HEK293 (cell line): ENCODE data around the gene IRS1.

Source experiments
- CTCF ChIA-PET: fragments of 350-600 bp; formaldehyde crosslinking; extraction: SDS; loops from one replicate; lab custom pipeline; 2021; ENCODE audit warnings: antibody characterized with exemption; lab: Yijun Ruan, JAX
- POLR2A ChIA-PET: fragments of 300-600 bp; formaldehyde crosslinking; extraction: SDS; loops from one replicate; lab custom pipeline; 2020; ENCODE audit warnings: antibody characterized with exemption, inconsistent platforms; lab: Yijun Ruan, JAX
- H3K27ac ChIP-seq: fragments of 200-500 bp; sonication (Bioruptor generic); 2 replicates; pipeline ENCODE4 v1.5.1; 2014; ENCODE audit warnings: low read depth, low read length, control low read depth, inconsistent platforms; ENCODE audit errors: extremely low read depth
- H3K36me3 ChIP-seq, 2 experiments: fragments of 200-500 bp in 1 of 2; sonication (Bioruptor generic) in 1 of 2; 1 replicate in 1 of 2; 2 replicates in 1 of 2; pipeline ENCODE4 v1.5.1; 2014 to 2017; ENCODE audit warnings: inconsistent platforms in 2 of 2, low read length in 2 of 2; ENCODE audit not compliant: control insufficient read depth in 2 of 2, insufficient read depth in 1 of 2
- H3K4me1 ChIP-seq: fragments of 200-500 bp; sonication (Bioruptor generic); 2 replicates; pipeline ENCODE4 v1.5.1; 2014; ENCODE audit warnings: mild to moderate bottlenecking, low read length, inconsistent platforms; ENCODE audit not compliant: control insufficient read depth, insufficient read depth
- H3K4me3 ChIP-seq: 2 replicates; pipeline ENCODE4 v1.5.1; 2011; ENCODE audit warnings: low read depth, mild to moderate bottlenecking, control low read depth, low read length, moderate library complexity
- H3K9me3 ChIP-seq: fragments of 200-500 bp; sonication (Bioruptor generic); 2 replicates; pipeline ENCODE4 v1.5.1; 2014; ENCODE audit warnings: low read depth, low read length, inconsistent platforms; ENCODE audit not compliant: control insufficient read depth, insufficient read depth
- EGR2 ChIP-seq: fragments of 450-650 bp; formaldehyde crosslinking; IDR thresholded peaks from 2 replicates; pipeline ENCODE4 v1.5.1; 2016; ENCODE audit warnings: low read depth, missing biosample characterization, missing genetic modification characterization
- MZF1 ChIP-seq: fragments of 450-650 bp; formaldehyde crosslinking; IDR thresholded peaks from 2 replicates; pipeline ENCODE4 v1.5.1; 2017; ENCODE audit warnings: missing biosample characterization, missing genetic modification characterization, borderline replicate concordance
- WT1 ChIP-seq: fragments of 450-650 bp; formaldehyde crosslinking; IDR thresholded peaks from 2 replicates; pipeline ENCODE4 v1.5.1; 2016; ENCODE audit warnings: missing biosample characterization, missing genetic modification characterization
- ZBTB20 ChIP-seq: fragments of 450-650 bp; formaldehyde crosslinking; IDR thresholded peaks from 2 replicates; pipeline ENCODE4 v1.5.1; 2016; ENCODE audit warnings: missing biosample characterization, missing genetic modification characterization
- ZEB2 ChIP-seq: fragments of 450-650 bp; formaldehyde crosslinking; IDR thresholded peaks from 2 replicates; pipeline ENCODE4 v1.5.1; 2016; ENCODE audit warnings: missing biosample characterization, missing genetic modification characterization
- ZNF155 ChIP-seq: fragments of 450-650 bp; formaldehyde crosslinking; IDR thresholded peaks from 2 replicates; pipeline ENCODE4 v1.5.1; 2016; ENCODE audit warnings: missing biosample characterization, missing genetic modification characterization
- ZNF157 ChIP-seq: fragments of 450-650 bp; formaldehyde crosslinking; IDR thresholded peaks from 2 replicates; pipeline ENCODE4 v1.5.1; 2016; ENCODE audit warnings: missing biosample characterization, missing genetic modification characterization
- ZNF221 ChIP-seq: fragments of 450-650 bp; formaldehyde crosslinking; IDR thresholded peaks from 2 replicates; pipeline ENCODE4 v1.5.1; 2017; ENCODE audit warnings: missing biosample characterization, missing genetic modification characterization, borderline replicate concordance
- ZNF366 ChIP-seq: fragments of 450-650 bp; formaldehyde crosslinking; conservative IDR thresholded peaks from 2 replicates; pipeline ENCODE4 v1.5.1; 2016; ENCODE audit warnings: missing biosample characterization, missing genetic modification characterization
- ZNF785 ChIP-seq: fragments of 450-650 bp; formaldehyde crosslinking; IDR thresholded peaks from 2 replicates; pipeline ENCODE4 v1.5.1; 2016; ENCODE audit warnings: missing biosample characterization, missing genetic modification characterization
- TF ChIP-seq, protein P1 (sequence below): fragments of 450-650 bp; formaldehyde crosslinking; IDR thresholded peaks from 2 replicates; pipeline ENCODE4 v1.5.1; 2017; ENCODE audit warnings: missing biosample characterization, missing genetic modification characterization
- TF ChIP-seq, protein P2 (sequence below): fragments of 450-650 bp; formaldehyde crosslinking; IDR thresholded peaks from 2 replicates; pipeline ENCODE4 v1.5.1; 2016; ENCODE audit warnings: missing biosample characterization, missing genetic modification characterization
- TF ChIP-seq, protein P3 (sequence below): fragments of 450-650 bp; formaldehyde crosslinking; conservative IDR thresholded peaks from 2 replicates; pipeline ENCODE4 v1.5.1; 2016; ENCODE audit warnings: low read depth, missing biosample characterization, missing genetic modification characterization

Gene IRS1

DNA sequence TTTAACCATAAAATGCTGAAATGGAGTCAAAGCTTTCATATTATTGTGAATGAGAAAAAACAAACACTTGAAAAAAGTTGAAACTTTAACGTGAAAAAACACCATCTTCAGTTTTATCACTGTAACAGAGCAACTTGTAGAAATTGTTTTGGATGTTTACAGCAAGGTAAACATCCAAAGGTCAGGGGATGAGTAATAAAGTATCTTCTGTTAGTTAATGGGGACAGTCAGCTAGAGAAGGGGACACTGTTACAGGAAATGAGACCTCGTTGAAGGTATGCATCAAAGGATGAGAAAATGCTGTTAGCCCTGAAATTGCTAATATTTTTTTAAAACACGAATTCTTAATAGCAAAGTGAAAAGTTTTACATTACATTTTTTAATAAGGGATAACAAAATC lies 39.1 kb upstream of the IRS1 start:
- TF ChIP-seq, protein P1, sequence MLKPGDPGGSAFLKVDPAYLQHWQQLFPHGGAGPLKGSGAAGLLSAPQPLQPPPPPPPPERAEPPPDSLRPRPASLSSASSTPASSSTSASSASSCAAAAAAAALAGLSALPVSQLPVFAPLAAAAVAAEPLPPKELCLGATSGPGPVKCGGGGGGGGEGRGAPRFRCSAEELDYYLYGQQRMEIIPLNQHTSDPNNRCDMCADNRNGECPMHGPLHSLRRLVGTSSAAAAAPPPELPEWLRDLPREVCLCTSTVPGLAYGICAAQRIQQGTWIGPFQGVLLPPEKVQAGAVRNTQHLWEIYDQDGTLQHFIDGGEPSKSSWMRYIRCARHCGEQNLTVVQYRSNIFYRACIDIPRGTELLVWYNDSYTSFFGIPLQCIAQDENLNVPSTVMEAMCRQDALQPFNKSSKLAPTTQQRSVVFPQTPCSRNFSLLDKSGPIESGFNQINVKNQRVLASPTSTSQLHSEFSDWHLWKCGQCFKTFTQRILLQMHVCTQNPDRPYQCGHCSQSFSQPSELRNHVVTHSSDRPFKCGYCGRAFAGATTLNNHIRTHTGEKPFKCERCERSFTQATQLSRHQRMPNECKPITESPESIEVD, result 0 out of 2 replicates have a peak, but pooled peaks have one; percentile 16
- TF ChIP-seq ZNF785 (tag by site-specific recombination), result no peak
- ChIA-PET POLR2A (no interaction called here), CTCF (interaction anchor here (0.6 kb wide), 1 partner anchor 1715 kb away, joined by 4 read pairs; no protein-coding TSS in a partner anchor)
- H3K4me3 ChIP-seq, result no peak overlapping the region
- no peaks in the 10 kb centered on the region for H3K9me3 ChIP-seq
- no peak overlapping the region for H3K27ac ChIP-seq
- peaks cover 0 to 16% of the 10 kb centered on the region in 2 experiments; a peak in 1 of 3 replicates for H3K36me3 ChIP-seq
- H3K4me1 ChIP-seq, result 0 out of 2 replicates have a peak, but pooled peaks cover 4% of the 10 kb centered on the region

DNA sequence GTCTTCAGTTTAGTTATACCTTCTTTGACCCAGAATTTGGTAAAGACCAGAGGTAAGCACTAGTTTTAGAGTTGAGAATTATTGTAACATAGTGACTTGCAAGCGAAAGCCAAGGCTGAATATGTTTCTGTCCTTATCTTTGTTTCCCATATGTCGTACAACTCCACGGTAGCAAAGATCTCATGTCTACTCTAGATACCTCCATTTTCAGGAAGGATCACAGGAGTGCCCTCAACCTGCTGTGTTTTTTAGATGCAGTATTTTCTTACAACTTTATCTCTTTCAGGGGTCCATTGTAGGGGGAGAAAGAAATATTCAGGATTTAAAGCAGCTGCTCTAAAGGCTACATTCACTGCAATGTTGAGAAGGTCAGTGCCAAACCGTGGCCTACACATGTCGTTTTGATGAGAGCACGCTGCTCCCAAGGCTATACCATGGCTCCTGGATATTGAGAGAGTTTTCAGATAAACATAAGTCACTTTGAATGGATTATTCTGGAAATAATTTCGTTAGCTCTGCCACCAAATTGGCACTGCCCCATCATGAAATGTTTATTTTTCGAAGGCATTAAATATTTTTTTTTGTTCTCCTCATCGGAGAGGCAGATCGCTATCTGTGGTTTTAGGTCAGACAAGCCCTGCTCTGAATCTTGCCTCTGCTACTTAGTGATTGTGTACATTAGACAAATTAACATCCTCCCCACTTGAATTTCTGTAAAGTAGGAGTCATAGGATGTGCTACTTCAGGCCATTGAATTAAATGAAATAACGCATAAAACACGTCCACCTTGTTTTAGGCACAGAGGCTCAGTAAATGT lies 38.4 kb upstream of the IRS1 start:
- no peak overlapping the region for H3K4me3 ChIP-seq
- 0 out of 2 replicates have a peak, but pooled peaks cover 4% of the 10 kb centered on the region for H3K4me1 ChIP-seq
- no peak overlapping the region for H3K27ac ChIP-seq
- POLR2A ChIA-PET, result no interaction called here
- no peaks in the 10 kb centered on the region for H3K9me3 ChIP-seq
- TF ChIP-seq EGR2, result no peak
- 0 out of 2 replicates have a peak, but pooled peaks have one; percentile 35 for TF ChIP-seq WT1 (tag by site-specific recombination)
- CTCF ChIA-PET, result interaction anchor here (0.6 kb wide), 1 partner anchor 1714 kb away, joined by 4 read pairs; no protein-coding TSS in a partner anchor
- peaks cover 0 to 16% of the 10 kb centered on the region in 2 experiments; a peak in 1 of 3 replicates for H3K36me3 ChIP-seq

DNA sequence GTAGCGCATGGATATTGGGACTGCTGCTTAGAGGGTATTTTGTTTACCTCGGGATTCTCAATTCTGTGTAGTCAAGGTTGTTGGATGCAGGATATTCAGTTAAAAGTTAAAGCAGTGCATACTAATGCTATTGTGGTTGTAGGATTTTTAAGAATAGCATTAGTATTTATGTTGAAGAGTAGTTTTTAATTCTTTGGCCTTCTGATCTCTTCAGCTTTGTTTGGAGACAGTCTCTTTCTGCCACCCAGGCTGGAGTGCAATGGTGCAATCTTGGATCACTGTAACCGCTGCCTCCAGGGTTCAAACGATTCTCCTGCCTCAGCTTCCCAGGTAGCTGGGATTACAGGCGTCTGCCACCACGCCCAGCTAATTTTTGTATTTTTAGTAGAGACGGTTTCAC lies 37.7 kb upstream of the IRS1 start:
- Histone ChIP-seq H3K4me3 (no peak overlapping the region), H3K4me1 (0 out of 2 replicates have a peak, but pooled peaks cover 4% of the 10 kb centered on the region), H3K27ac (no peak overlapping the region), H3K9me3 (no peaks in the 10 kb centered on the region), H3K36me3 (peaks cover 0 to 16% of the 10 kb centered on the region in 2 experiments; a peak in 1 of 3 replicates)
- ChIA-PET POLR2A (no interaction called here), CTCF (no interaction called here)
- TF ChIP-seq ZEB2 (tag by site-specific recombination), result no peak
- TF ChIP-seq, protein P2, sequence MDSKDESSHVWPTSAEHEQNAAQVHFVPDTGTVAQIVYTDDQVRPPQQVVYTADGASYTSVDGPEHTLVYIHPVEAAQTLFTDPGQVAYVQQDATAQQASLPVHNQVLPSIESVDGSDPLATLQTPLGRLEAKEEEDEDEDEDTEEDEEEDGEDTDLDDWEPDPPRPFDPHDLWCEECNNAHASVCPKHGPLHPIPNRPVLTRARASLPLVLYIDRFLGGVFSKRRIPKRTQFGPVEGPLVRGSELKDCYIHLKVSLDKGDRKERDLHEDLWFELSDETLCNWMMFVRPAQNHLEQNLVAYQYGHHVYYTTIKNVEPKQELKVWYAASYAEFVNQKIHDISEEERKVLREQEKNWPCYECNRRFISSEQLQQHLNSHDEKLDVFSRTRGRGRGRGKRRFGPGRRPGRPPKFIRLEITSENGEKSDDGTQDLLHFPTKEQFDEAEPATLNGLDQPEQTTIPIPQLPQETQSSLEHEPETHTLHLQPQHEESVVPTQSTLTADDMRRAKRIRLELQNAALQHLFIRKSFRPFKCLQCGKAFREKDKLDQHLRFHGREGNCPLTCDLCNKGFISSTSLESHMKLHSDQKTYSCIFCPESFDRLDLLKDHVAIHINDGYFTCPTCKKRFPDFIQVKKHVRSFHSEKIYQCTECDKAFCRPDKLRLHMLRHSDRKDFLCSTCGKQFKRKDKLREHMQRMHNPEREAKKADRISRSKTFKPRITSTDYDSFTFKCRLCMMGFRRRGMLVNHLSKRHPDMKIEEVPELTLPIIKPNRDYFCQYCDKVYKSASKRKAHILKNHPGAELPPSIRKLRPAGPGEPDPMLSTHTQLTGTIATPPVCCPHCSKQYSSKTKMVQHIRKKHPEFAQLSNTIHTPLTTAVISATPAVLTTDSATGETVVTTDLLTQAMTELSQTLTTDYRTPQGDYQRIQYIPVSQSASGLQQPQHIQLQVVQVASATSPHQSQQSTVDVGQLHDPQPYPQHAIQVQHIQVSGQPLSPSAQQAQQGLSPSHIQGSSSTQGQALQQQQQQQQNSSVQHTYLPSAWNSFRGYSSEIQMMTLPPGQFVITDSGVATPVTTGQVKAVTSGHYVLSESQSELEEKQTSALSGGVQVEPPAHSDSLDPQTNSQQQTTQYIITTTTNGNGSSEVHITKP (tag by site-specific recombination), result peak; percentile 62; the same call in 1 of the 2 replicates

DNA sequence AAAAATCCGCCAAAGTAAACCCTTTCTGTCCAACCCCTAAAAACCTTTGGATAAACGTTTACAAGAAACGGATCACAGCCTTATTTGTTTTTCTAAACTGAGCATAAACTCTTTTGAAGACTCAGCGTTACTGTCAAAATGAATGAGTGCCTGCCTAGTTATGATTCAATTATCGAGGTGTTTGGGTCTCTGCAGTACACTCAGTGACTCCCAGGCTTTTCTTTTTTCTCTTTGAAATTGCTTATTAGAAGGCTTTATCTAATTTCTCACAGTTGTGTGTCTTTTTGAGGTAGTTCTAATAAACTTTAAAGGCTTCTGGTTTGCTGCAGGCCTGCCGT lies 36.9 kb upstream of the IRS1 start:
- no peaks in the 10 kb centered on the region for H3K9me3 ChIP-seq
- H3K4me1 ChIP-seq, result 0 out of 2 replicates have a peak, but pooled peaks cover 4% of the 10 kb centered on the region
- ChIA-PET CTCF (no interaction called here), POLR2A (interaction anchor here (1.0 kb wide), 1 partner anchor 26 kb away, joined by 3 read pairs; no protein-coding TSS in a partner anchor)
- H3K27ac ChIP-seq, result peak overlapping the region; percentile 73
- H3K36me3 ChIP-seq, result peaks cover 0 to 14% of the 10 kb centered on the region in 2 experiments; a peak in 1 of 3 replicates
- peak overlapping the region; percentile 69 for H3K4me3 ChIP-seq
- TF ChIP-seq MZF1 (tag by site-specific recombination) (no peak), ZNF157 (tag by site-specific recombination) (no peak), ZNF221 (no peak), ZNF366 (tag by site-specific recombination) (no peak), ZNF155 (tag by site-specific recombination) (no peak), ZBTB20 (tag by site-specific recombination) (no peak)
- TF ChIP-seq, protein P3, sequence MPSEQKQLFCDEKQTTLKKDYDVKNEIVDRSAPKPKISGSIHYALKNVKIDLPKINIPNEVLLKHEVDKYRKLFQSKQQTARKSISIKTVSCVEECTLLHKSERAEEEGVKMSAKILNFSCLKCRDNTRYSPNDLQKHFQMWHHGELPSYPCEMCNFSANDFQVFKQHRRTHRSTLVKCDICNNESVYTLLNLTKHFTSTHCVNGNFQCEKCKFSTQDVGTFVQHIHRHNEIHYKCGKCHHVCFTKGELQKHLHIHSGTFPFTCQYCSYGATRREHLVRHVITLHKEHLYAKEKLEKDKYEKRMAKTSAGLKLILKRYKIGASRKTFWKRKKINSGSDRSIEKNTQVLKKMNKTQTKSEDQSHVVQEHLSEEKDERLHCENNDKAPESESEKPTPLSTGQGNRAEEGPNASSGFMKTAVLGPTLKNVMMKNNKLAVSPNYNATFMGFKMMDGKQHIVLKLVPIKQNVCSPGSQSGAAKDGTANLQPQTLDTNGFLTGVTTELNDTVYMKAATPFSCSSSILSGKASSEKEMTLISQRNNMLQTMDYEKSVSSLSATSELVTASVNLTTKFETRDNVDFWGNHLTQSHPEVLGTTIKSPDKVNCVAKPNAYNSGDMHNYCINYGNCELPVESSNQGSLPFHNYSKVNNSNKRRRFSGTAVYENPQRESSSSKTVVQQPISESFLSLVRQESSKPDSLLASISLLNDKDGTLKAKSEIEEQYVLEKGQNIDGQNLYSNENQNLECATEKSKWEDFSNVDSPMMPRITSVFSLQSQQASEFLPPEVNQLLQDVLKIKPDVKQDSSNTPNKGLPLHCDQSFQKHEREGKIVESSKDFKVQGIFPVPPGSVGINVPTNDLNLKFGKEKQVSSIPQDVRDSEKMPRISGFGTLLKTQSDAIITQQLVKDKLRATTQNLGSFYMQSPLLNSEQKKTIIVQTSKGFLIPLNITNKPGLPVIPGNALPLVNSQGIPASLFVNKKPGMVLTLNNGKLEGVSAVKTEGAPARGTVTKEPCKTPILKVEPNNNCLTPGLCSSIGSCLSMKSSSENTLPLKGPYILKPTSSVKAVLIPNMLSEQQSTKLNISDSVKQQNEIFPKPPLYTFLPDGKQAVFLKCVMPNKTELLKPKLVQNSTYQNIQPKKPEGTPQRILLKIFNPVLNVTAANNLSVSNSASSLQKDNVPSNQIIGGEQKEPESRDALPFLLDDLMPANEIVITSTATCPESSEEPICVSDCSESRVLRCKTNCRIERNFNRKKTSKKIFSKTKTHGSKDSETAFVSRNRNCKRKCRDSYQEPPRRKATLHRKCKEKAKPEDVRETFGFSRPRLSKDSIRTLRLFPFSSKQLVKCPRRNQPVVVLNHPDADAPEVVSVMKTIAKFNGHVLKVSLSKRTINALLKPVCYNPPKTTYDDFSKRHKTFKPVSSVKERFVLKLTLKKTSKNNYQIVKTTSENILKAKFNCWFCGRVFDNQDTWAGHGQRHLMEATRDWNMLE (tag by site-specific recombination), result no peak
- TF ChIP-seq, protein P1, result no peak
